NCI-H510A treated with DMSO at 0.1 percent for 48 hours (cell line): ENCODE data around the gene CTDSP2.
"Not testable (repeated sequence)": the region's sequence is repeated elsewhere in the genome, so short reads cannot be mapped to it uniquely, and the experiment has no call there.

Source experiments
- DNase-seq: peaks from one replicate; lab custom pipeline; 2025; lab: John Stamatoyannopoulos, UW

Gene CTDSP2, protein sequence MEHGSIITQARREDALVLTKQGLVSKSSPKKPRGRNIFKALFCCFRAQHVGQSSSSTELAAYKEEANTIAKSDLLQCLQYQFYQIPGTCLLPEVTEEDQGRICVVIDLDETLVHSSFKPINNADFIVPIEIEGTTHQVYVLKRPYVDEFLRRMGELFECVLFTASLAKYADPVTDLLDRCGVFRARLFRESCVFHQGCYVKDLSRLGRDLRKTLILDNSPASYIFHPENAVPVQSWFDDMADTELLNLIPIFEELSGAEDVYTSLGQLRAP

GRCh38 chr12:57846577-57847319, at the start of gene CTDSP2:
TSS of gene CTDSP2 (minus strand) at chr12:57846729. CDS start at chr12:57846435, 294 bp downstream.
- peak; percentile 98 for DNase-seq

- no peak for DNase-seq
Measured at GRCh38 chr12:57896115-57896433, 49.5 kb upstream of the CTDSP2 start.

DNA sequence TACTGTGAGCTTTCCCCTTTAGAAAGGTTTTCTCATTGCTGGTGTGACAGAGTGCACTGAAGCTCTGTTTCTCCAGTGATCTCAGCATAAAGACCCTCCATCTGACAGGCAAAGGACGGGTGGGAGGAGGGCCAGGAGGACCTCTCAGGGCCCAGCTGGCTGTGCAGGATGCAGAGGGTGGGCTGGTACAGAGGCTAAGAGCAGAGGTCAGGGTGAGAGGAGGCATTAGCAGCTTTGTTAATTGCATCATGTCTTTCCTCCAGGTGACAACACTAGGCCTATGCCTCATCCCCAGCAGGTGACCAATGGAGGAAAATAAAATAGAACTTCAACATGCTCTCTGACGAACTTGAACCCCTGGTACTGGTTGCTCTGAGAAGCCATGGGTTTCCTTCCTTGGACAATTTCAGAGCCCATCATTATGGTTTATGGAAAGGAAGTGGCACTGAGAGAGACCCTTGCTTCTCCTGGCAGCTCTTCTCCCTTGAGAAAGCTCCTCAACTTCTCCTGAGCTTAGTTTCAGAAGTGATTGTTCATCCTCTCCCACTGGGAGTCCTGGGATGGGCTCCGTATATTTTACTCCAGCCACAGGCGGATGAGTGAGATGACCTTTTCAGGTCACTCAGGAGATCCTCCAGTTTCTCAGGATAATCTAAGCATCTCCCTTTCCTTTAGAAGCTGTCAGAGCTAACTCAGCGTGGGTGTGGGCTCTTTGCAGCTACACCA, 49.0 kb upstream of the CTDSP2 start:
- peak; percentile 30 for DNase-seq

DNA sequence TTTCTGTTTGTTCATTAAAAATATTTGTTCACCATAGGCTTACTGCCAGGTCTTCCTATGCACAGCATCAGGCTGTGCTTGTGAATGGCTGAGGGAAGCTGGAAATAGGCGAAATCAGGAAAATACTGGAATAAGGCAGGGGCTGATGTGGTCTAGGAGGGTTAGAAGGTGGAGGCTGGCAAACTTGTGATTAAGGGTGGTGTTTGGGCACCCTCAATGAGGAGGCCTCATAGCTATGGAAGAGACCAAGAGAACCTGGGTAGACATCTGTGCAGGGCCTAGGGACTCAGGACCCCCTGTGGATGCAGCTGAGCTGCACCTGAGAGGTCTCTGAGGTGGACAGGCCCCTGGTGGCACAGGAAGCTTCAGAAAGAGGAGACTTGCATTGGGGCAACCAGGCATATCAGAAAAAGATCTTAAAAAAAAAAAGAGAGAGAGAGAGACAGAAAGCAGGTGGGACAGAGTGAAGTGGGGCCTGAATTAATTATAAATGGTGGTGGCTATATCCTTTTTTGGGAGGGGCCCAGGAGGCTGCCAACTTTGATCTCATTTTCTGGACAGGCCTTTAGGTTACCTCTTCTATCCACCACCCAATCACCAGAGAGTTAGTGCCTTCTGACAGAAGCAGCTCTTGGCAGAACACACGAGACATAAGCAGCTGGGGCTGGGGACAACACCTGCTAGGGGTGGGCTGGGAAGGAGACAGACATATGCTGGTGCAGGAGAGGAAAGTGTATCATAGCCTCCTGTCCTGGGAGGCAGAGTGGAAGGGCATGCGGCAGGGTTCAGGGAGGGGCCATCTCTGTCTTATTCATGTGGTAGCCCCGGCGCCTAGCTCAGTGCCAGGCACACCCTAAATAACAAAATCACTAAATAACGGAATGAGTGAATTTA, 48.1 kb upstream of the CTDSP2 start:
- DNase-seq = peak; percentile 61

DNA sequence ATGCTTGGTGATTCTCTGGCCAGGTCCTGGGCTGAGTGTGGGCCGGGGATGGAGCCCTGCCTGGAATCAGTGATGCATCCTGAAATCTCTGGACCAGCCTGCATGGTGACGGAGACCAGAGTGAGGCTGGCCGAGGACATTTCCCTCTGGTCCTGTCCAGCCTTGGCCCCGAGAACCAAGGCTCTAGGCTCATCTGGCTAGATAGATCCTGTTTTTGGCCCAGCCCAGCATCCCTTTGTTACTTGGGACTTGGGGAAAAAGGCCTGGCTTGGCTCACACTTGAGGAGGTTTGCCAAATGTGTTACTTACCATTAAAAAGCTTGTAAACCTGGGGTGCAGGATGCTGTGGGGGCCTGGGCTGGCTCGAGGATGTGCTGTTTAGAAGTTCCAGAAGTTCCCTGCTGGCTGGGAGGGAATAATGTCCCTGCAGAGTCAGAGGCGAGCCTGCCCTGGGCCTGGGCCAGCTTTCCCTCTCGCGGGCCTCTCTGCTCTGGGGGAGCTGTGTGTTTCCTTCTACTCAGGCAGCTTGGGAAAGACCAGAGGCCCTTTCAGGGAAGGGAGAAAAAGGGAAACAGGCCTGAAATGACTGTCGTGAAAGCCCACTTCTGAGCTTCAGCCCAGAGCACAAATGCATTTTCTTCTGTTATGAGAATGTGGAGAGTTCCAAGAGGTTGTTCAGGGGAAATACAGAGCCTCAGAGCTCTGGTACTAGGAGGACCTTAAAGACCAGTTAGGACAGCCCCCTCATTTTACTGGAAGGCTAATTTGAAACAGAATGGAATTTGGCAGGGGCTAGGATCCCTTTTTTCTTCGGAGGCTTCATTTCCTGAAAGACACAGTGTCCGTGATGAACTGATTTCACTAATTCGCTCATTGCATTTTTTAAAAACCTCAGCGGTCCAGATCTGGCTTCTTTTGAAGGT, 47.2 kb upstream of the CTDSP2 start:
- DNase-seq = peak; percentile 31

DNA sequence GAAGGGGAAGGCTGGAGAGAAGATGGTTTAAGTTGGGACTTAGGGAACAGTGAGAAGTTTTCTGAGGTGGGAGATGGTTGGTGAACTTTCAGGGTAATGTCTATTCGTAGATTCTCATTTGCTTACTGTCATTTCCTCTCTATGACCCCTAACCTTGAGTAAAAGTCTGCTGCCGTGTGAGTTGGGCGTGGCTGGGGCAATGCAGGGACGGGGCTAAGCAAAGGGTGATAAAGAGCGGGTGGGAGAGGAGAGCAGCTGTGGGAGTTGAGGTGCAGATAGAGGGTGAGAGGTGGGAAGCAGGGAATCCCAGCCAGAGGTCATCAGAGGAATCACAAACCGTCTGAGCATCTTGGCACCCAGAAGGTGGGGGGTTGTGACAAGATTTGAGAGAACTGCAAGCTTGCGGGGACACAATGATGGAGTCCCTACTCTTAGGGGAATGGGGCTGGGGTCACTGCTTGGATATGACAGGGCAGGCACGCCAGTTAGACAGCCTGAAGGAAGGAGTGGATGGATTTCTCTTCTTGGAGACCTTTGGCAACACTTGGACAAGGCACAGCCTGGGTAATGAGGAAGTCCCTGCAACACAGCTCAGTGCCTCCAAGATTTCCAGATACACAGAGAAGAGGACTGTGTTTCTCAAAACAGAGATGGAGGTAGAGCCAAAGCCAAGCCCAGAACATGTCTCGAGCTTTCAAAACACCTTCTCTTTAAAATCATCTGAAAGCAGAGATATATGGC, 45.9 kb upstream of the CTDSP2 start:
- no peak for DNase-seq

DNA sequence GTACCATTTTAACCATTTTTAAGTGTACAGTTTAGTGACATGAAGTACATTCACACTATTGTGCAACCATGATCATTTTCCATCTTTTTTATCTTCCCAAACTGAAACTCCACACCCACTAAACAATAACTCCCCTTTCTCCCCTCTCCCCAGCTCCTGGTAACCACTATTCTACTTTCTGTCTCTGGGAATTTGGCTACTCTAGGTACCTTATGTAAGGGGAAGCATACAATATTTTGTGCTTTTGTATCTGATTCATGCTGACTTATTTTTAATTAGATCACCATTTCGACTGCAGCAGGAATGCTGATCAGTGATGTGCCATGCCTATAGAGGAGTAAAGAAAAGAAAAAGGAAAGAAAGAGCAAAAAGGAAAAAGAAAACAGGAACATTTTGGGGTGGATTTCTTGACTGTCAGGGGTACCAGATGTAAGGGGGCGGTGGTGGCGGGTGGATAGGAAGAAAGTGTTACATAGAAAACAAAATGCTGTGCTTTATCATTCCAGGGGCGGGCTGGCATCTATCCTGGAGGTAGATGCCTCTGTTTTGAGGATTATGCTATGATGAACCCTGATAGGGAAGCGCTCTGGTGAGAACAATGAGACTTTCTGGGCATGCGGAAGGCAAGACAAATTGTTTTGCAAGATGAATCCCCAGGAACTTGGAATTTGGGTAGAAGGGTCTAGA, 45.2 kb upstream of the CTDSP2 start:
- no peak for DNase-seq

DNA sequence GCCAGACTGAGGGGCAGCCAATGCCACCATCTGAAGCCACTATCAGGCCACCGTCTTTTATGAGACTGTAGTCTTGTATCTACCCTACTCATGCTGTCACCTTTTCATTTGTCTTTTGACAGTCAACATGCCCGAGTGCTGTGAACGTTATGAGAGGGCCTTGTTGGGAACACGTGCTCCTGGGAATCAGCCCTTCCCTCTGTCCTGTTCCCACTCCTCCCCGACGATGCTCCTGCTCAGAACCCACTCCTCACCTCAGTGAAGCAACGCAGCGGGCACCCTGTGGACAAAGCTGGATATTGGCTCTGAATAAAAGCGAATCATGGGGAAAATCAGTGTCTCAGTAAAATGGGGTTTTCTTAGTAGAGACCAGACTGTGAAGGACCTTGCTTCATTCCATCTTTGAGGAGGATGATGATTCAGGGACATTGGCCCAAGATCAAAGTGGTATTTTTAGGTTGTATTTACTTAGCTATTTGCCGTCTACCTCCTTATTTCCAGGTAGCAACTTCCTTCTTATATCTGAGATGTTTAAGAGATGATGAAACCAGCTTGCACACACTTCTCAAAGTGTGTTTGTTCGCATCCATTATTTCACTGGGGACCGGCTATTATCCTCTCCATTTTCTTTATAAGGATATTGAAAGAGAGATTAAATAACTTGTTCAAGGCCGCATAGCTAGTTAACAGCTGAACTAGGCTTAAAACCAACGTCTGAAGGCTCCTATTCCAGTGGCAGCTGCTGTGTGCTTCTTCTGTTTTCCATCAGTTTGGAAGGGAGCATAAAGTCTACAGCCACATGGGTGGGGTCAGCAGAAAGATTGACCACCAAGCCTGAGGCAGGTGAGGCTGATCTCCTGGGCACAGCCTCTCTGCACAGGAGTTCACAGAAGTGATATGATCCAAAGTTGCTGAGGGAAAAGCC, 43.9 kb upstream of the CTDSP2 start:
- DNase-seq = no peak

DNA sequence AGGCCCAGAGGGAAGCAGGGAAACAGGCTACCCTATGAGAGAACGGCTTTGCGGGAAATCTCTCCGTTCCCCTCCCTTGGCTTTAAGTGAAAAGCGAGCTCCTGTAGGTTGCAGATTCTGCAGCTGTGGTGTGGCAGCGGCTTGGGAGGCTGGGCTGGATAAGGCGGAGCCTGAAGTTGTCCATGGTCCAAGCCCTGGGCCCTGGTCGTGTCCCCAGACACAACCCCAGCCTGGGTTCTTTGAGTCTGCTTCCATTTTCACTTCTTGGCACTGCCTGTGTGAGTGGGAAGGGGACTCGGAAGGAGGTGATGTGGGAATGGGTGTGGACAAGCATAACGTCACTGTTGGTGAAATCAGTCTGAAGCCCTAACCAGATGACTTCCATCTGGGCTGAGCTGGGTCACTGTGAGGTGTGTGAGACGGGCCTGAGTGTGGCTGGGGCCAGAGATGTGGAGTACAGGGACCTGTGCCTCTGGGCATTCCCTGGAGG, 43.0 kb upstream of the CTDSP2 start:
- peak; percentile 51 for DNase-seq

GRCh38 chr12:57888409-57889157, 42.1 kb upstream of the CTDSP2 start:
- DNase-seq = peak; percentile 88

- DNase-seq = no peak
Measured at GRCh38 chr12:57887631-57888408, 41.3 kb upstream of the CTDSP2 start.

GRCh38 chr12:57886964-57887363, 40.4 kb upstream of the CTDSP2 start:
- not testable (repeated sequence) for DNase-seq

DNA sequence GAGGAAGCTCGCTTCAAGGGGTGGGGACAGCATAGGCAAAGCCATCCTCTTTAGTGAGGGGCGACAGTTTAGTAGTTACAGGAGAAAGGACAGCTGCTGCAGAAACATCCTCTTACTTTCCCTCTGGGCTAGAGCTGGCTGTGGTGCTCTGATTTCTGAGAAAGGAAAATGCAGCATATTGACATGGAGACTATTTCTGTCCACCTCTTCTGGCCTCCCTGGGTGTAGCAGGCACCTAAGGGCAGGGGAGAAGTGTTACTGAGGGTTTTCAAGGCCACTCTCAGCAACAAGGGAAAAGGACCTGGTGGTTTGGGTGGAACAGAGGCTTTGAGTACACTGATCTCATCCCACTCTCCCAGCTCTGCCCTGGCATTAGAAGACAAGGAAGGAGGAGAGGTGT, 40.0 kb upstream of the CTDSP2 start:
- peak; percentile 53 for DNase-seq

DNA sequence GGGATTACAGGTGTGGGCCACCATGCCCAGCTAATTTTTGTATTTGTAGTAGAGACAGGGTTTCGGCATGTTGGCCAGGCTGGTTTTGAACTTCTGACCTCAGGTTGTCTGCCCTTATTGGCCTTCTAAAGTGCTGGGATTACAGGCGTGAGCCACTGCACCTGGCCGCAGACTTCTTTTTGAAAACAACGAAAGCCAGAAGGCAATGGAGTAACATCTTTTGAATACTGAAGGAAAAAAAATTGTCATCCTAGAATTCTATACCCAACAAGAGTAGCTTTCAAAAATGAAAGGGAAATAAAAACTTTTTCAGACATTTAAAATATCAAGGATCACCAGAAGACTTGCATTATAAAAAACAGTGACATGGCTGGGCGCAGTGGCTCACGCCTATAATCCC, 38.7 kb upstream of the CTDSP2 start:
- DNase-seq = no peak

GRCh38 chr12:57883700-57884099, 37.2 kb upstream of the CTDSP2 start:
- peak; percentile 37 for DNase-seq

DNA sequence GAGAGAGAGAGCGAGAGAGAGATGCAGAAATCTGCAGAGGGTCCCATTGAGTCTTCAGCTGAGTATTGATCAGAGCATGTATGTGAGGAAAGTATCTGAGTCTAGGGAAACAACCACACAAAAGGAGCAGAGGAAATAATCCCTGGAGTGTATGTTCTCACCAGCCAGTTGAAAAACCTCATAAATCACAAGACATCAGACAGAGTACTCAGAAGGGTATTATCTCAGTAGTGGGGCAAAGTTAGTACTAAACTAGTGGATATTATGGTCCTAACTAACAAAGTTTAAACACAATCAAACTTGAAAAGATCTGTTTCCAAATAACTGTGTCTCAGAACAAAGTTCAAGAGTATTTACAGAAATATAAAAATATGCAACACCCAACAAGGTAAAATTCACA, 36.5 kb upstream of the CTDSP2 start:
- peak; percentile 53 for DNase-seq

DNA sequence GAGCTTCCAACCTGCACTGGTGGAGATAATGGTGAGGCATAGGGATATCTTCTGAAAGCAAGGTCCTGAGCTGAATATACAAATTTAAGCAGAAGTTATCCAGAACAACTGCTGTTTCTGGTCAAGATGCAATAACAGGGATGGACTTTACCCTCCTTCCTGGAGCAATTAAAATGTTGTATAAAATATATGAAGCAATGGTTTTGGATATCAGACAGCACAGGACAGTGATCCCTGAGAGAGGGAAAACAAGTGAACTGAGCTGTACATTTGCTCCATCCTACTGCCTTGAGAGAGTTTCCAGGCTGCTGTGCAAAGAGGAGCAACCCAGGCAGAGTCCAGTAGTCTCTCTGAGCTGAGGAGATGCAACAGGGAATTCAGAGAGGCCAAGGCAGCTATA, 36.0 kb upstream of the CTDSP2 start:
- no peak for DNase-seq
